Thyroid gland (tissue), 4 donors: Measurements from ENCODE around the gene INTS1.

Experiments
- POLR2A ChIP-seq, 2 donors: fragments of 450-650 bp; IDR thresholded peaks; one replicate each; pipeline ENCODE4 v1.6.1; 2017; ENCODE audit warnings: antibody characterized with exemption in 2 of 2, mild to moderate bottlenecking in 2 of 2, moderate library complexity in 1 of 2
- TF ChIP-seq, protein P1 (sequence below), 6 experiments: fragments of 200-600 bp in 3 of 6; fragments of 450-650 bp in 3 of 6; sonication (generic) in 3 of 6; IDR thresholded peaks; one replicate each; pipeline ENCODE4 v1.5.1; 2016 to 2019; ENCODE audit warnings: antibody characterized with exemption in 6 of 6, mild to moderate bottlenecking in 2 of 6, inconsistent platforms in 1 of 6, moderate library complexity in 1 of 6

DNA sequence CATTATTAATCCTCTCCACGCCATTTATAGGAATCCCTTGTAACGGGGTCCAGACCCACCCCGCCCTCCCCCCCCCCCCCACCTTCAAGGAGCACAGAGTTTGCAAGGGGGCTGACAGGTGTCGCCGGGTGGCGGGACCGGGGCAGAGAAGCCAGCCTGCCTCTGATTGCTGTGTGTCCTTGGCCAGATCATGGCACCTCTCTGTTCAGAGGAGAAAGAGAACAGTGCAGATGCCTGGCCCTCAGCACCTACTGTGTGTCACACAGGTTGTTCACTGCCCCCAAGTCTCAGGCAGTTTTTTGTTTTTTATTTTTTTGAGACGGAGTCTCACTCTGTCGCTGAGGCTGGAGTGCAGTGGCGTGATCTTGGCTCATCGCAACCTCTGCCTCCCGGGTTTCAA is 39.5 kb downstream of the INTS1 start:
- TF ChIP-seq, protein P1, sequence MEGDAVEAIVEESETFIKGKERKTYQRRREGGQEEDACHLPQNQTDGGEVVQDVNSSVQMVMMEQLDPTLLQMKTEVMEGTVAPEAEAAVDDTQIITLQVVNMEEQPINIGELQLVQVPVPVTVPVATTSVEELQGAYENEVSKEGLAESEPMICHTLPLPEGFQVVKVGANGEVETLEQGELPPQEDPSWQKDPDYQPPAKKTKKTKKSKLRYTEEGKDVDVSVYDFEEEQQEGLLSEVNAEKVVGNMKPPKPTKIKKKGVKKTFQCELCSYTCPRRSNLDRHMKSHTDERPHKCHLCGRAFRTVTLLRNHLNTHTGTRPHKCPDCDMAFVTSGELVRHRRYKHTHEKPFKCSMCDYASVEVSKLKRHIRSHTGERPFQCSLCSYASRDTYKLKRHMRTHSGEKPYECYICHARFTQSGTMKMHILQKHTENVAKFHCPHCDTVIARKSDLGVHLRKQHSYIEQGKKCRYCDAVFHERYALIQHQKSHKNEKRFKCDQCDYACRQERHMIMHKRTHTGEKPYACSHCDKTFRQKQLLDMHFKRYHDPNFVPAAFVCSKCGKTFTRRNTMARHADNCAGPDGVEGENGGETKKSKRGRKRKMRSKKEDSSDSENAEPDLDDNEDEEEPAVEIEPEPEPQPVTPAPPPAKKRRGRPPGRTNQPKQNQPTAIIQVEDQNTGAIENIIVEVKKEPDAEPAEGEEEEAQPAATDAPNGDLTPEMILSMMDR (IDR thresholded peaks at IDR 0.05) = no peak
- no peak for TF ChIP-seq POLR2A (IDR thresholded peaks at IDR 0.05)
